Bronchus fibroblast of lung (primary cell): ENCODE data around the gene YIPF7. TPM values are rescaled to one million over a fixed set of nuclear protein-coding genes. Genes with fewer than 3 reads are reported as not detected.

Source experiments
- total RNA-seq: library from RNA; depleted of rRNA; stranded (reverse); fragments of >200 nt; gene quantifications from 2 replicates; pipeline ENCODE4 v1.2.3, GENCODE V29; 2015

The YIPF7 gene
- total RNA-seq, result 0.45 TPM in 1 of 2 replicates, not detected in the other

GRCh38 chr4:44651425-44651824, at the start of gene YIPF7:
YIPF7 (minus strand) TSS chr4:44651625; CDS start chr4:44650100, 1,525 bp downstream.

GRCh38 chr4:44678094-44679041, 26.9 kb upstream of the YIPF7 start, which contains the start of gene GUF1:
GUF1 (plus strand) TSS chr4:44678420; CDS start chr4:44678623, 203 bp downstream.

Other genes starting within 250 kb of the YIPF7 start
- not detected in 2 replicates for gene KCTD8, start 202.8 kb downstream of the YIPF7 start, total RNA-seq
- 10.4 and 10.7 TPM in 2 replicates for gene GUF1, start 26.8 kb upstream of the YIPF7 start, total RNA-seq
- 15.0 and 17.3 TPM in 2 replicates for gene GNPDA2, start 74.9 kb upstream of the YIPF7 start, total RNA-seq